ENCODE results near the gene CALHM1.

Gene CALHM1

GRCh38 chr10:103478671-103479070 is 20.0 kb upstream of the CALHM1 start:
- no peaks in the 10 kb centered on the region for H3K4me1 Mint-ChIP-seq
- H3K27me3 Mint-ChIP-seq (ENCODE audit: low read depth): peaks cover 15% of the 10 kb centered on the region
- no peak for TF ChIP-seq CTCF (IDR thresholded peaks at IDR 0.05; ENCODE audit: unreplicated experiment in 3 of 3)
- H3K4me3 Mint-ChIP-seq: no peak overlapping the region
- H3K36me3 Mint-ChIP-seq (ENCODE audit: low read depth): no peaks in the 10 kb centered on the region
- H3K9me3 Mint-ChIP-seq: no peaks in the 10 kb centered on the region
- H3K27ac Mint-ChIP-seq: no peak overlapping the region

GRCh38 chr10:103476046-103476768 is 17.5 kb upstream of the CALHM1 start:
- no peaks in the 10 kb centered on the region for H3K9me3 Mint-ChIP-seq
- H3K36me3 Mint-ChIP-seq (ENCODE audit: low read depth): no peaks in the 10 kb centered on the region
- H3K27me3 Mint-ChIP-seq (ENCODE audit: low read depth): peaks cover 15% of the 10 kb centered on the region
- H3K27ac Mint-ChIP-seq: no peak overlapping the region
- peak in 1 of 3 experiments; percentile 11 for TF ChIP-seq CTCF (IDR thresholded peaks at IDR 0.05; ENCODE audit: unreplicated experiment in 3 of 3)
- H3K4me3 Mint-ChIP-seq: no peak overlapping the region
- no peaks in the 10 kb centered on the region for H3K4me1 Mint-ChIP-seq

DNA sequence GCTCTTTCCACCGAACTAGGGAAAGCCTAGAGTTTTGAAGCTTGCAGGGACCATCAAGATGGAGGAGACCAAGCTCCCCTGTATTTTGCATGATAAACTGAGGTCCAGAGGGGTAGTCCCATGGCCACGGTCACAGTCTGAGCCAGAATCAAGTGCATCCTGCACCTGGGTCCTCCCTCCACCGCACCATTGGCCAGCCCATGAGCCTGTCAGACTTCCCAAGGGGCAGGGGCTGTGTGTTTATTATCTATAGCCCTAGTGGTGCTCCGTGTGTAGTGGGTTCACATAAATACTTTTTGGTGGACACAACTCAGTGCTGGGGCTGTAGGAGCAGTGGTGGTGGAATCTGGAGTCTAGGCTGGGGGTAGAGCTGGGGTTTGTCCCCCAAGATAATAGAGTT is 16.7 kb upstream of the CALHM1 start:
- no peaks in the 10 kb centered on the region for H3K36me3 Mint-ChIP-seq (ENCODE audit: low read depth)
- H3K27me3 Mint-ChIP-seq (ENCODE audit: low read depth): peaks cover 15% of the 10 kb centered on the region
- no peaks in the 10 kb centered on the region for H3K9me3 Mint-ChIP-seq
- no peaks in the 10 kb centered on the region for H3K4me1 Mint-ChIP-seq
- no peak overlapping the region for H3K27ac Mint-ChIP-seq
- no peak for TF ChIP-seq CTCF (IDR thresholded peaks at IDR 0.05; ENCODE audit: unreplicated experiment in 3 of 3)
- H3K4me3 Mint-ChIP-seq: no peak overlapping the region

- H3K27me3 Mint-ChIP-seq (ENCODE audit: low read depth): peaks cover 13% of the 10 kb centered on the region
- H3K27ac Mint-ChIP-seq: no peak overlapping the region
- TF ChIP-seq CTCF (IDR thresholded peaks at IDR 0.05; ENCODE audit: unreplicated experiment in 3 of 3): no peak
- H3K9me3 Mint-ChIP-seq: no peaks in the 10 kb centered on the region
- H3K36me3 Mint-ChIP-seq (ENCODE audit: low read depth): no peaks in the 10 kb centered on the region
- no peak overlapping the region for H3K4me3 Mint-ChIP-seq
- H3K4me1 Mint-ChIP-seq: no peaks in the 10 kb centered on the region
These were observed 15.4 kb upstream of the CALHM1 start for GRCh38 chr10:103474077-103474476.

DNA sequence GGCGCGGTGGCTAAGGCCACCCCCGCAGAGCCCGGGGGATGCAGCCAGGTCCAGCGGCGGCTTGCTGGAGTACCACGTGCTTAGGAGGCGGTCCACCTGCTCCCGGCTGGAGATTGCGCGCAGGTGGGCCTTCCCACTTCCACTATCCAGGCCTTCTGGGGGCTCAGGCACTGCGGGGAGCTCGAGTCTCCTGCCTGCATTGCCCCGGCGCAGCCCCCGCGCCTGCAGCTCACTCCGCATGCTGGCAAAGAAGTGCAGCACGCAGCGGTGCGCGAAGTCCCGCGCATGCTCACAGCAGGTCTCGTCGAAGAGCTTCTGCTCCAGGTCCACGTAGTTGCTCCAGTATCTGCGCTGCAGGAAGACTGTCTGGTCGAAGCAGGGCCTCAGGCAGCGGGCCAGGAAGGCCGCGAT is 14.6 kb upstream of the CALHM1 start:
- H3K4me1 Mint-ChIP-seq: no peaks in the 10 kb centered on the region
- no peaks in the 10 kb centered on the region for H3K9me3 Mint-ChIP-seq
- H3K4me3 Mint-ChIP-seq: no peak overlapping the region
- peaks cover 13% of the 10 kb centered on the region for H3K27me3 Mint-ChIP-seq (ENCODE audit: low read depth)
- no peaks in the 10 kb centered on the region for H3K36me3 Mint-ChIP-seq (ENCODE audit: low read depth)
- TF ChIP-seq CTCF (IDR thresholded peaks at IDR 0.05; ENCODE audit: unreplicated experiment in 3 of 3): no peak
- no peak overlapping the region for H3K27ac Mint-ChIP-seq

GRCh38 chr10:103472005-103472404 is 13.3 kb upstream of the CALHM1 start:
- no peaks in the 10 kb centered on the region for H3K36me3 Mint-ChIP-seq (ENCODE audit: low read depth)
- H3K27ac Mint-ChIP-seq: no peak overlapping the region
- no peak for TF ChIP-seq CTCF (IDR thresholded peaks at IDR 0.05; ENCODE audit: unreplicated experiment in 3 of 3)
- H3K4me1 Mint-ChIP-seq: no peaks in the 10 kb centered on the region
- no peak overlapping the region for H3K4me3 Mint-ChIP-seq
- H3K27me3 Mint-ChIP-seq (ENCODE audit: low read depth): peaks cover 13% of the 10 kb centered on the region
- no peaks in the 10 kb centered on the region for H3K9me3 Mint-ChIP-seq
